H4 (cell line): Measurements from ENCODE around the gene RFX2. TPM values are rescaled to one million over a fixed set of nuclear protein-coding genes. Genes with fewer than 3 reads are reported as not detected.
"Not testable (repeated sequence)": the region's sequence is repeated elsewhere in the genome, so short reads cannot be mapped to it uniquely, and the experiment has no call there.

Experiments used
- DNase-seq: peaks from one replicate; pipeline ENCODE4 v3.0.0-alpha.2; 2015; ENCODE audit warnings: low spot score
- total RNA-seq: library from RNA; depleted of rRNA; stranded (reverse); fragments of >200 nt; shearing (Covaris generic); gene quantifications from 2 replicates; pipeline ENCODE4 v1.2.3, GENCODE V29; 2014

Gene RFX2
- total RNA-seq, 1 experiment from 2014 or later = 5.7 TPM

GRCh38 chr19:6074709-6075403 is 35.4 kb downstream of the RFX2 start:
- no peak for DNase-seq

GRCh38 chr19:6073858-6074708 is 36.2 kb downstream of the RFX2 start:
- no peak for DNase-seq

- DNase-seq = not testable (repeated sequence)
Observed at GRCh38 chr19:6073233-6073632, 37.1 kb downstream of the RFX2 start.

GRCh38 chr19:6071875-6072274 is 38.4 kb downstream of the RFX2 start:
- no peak for DNase-seq

GRCh38 chr19:6070720-6071485 is 39.4 kb downstream of the RFX2 start:
- no peak for DNase-seq

- no peak for DNase-seq
Observed at GRCh38 chr19:6070207-6070681, 40.1 kb downstream of the RFX2 start.

- no peak for DNase-seq
Observed at GRCh38 chr19:6069268-6069791, 41.0 kb downstream of the RFX2 start.

- no peak for DNase-seq
Observed at GRCh38 chr19:6068711-6069110, 41.6 kb downstream of the RFX2 start.

- no peak for DNase-seq
Observed at GRCh38 chr19:6067975-6068374, 42.3 kb downstream of the RFX2 start.

- no peak for DNase-seq
Observed at GRCh38 chr19:6066661-6067646, 43.3 kb downstream of the RFX2 start.

GRCh38 chr19:6065685-6066374 is 44.5 kb downstream of the RFX2 start:
- no peak for DNase-seq

GRCh38 chr19:6064336-6065073 is 45.8 kb downstream of the RFX2 start:
- no peak for DNase-seq

- no peak for DNase-seq
Observed at GRCh38 chr19:6063576-6064335, 46.5 kb downstream of the RFX2 start.

GRCh38 chr19:6062961-6063575 is 47.2 kb downstream of the RFX2 start:
- no peak for DNase-seq

- DNase-seq = no peak
Observed at GRCh38 chr19:6062274-6062673, 48.0 kb downstream of the RFX2 start.

GRCh38 chr19:6061376-6062130 is 48.7 kb downstream of the RFX2 start:
- no peak for DNase-seq

GRCh38 chr19:6060600-6061375 is 49.5 kb downstream of the RFX2 start:
- DNase-seq = peak; percentile 70
